Left forelimb (tissue), 1 donor: ENCODE data around the gene CAMK2B.
A peak's percentile ranks its signal among the peaks of the same experiment; 100 is the strongest.
"Not testable (repeated sequence)": the region's sequence is repeated elsewhere in the genome, so short reads cannot be mapped to it uniquely, and the experiment has no call there.

ENCODE experiments used
- DNase-seq: peaks from one replicate; pipeline ENCODE4 v3.0.0-alpha.2; 2018; ENCODE audit warnings: low spot score

The CAMK2B gene

DNA sequence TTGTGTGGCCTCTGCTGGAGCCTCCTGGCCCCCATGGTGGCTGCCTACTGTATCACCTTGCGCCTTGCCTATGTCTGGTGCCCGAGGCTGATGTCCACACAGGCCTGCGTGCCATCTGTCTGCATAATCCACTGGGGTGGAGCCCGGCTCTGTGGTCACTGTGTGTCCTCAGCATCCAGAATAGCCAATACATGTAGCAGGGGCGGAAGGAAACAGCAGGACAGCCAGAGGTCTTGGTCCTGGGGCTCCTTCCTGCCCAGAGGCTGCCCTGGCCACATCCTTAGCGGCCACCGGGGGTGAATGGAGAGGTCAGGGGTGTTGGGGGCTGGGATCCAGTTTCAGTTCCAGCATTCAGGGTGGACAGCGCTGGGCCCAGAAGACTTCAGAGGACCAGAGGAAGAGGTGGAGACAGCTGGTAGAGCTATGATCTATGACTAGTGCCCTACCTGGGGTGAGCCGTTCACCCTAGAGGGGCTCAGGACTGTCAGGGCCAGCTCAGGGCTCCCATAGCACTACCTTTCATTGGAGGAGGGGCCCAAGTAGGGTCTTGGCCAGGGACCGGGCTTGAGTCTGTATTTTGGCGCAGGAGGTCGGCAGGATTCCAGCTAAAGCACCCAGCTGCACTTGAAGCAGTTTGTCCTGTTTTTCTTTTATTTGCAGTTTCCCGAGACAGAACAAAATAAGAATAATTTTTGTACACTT lies 108.7 kb downstream of the CAMK2B start:
- no peak for DNase-seq

DNA sequence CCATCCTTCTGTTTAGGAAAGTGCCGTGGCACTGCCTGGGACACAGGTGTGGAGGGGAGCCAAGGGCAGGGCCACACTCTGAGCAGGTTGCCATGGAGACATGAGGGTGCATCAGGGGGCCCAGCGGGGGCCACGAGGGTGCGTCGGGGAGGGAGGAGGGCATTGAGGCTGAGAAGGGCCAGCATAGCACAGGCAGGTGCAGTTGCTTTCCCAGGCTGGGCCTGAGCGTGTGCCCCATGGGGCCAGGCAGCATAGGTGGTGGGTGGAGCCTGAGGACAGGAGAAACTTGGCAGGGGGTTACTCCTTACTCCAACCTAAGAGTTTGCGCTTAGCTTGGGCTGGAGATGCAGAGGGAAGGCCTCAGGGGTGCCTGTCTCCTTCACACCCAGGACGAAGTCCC lies 109.4 kb downstream of the CAMK2B start:
- DNase-seq = no peak

DNA sequence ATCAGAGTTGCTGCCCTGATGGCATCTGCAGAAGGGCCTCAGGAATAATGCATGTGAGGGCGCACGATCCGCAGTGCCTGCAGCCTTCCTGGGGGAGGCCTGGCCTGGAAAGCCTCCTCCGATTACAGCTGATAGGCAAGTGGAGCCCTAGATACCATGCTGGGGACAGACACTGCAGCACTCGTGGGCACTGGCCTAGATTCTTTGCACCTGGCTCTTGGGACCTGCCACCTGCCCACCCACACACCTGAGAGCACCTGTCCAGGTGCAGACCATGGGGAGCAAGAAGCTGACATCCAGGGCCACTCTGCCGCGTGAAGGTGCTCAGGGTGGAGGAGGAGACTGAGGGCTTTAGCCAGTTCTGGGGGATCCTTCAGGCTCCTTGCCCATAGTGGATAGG lies 109.9 kb downstream of the CAMK2B start:
- DNase-seq = no peak

DNA sequence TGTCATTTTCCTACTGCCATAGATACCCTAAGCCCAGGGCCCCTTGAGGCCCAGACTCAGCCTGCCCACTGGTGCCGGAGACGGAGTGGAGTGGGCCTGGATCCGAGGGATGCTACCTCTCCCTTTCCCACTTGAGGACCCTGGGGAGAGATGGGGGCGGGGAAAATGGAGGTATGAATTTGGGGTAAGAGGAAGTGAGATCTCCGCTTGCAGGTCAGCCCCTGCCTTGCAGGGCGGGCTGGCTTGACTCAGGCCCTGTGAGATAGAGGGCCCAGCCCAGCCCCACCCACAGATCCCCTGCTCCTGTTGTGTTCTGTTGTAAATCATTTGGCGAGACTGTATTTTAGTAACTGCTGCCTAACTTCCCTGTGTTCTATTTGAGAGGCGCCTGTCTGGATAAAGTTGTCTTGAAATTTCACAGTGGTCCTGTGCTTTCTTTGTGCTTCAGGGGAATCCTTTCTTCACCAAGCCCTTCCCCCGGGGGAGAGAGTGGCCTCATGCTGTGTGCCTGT lies 111.5 kb downstream of the CAMK2B start:
- DNase-seq = no peak

DNA sequence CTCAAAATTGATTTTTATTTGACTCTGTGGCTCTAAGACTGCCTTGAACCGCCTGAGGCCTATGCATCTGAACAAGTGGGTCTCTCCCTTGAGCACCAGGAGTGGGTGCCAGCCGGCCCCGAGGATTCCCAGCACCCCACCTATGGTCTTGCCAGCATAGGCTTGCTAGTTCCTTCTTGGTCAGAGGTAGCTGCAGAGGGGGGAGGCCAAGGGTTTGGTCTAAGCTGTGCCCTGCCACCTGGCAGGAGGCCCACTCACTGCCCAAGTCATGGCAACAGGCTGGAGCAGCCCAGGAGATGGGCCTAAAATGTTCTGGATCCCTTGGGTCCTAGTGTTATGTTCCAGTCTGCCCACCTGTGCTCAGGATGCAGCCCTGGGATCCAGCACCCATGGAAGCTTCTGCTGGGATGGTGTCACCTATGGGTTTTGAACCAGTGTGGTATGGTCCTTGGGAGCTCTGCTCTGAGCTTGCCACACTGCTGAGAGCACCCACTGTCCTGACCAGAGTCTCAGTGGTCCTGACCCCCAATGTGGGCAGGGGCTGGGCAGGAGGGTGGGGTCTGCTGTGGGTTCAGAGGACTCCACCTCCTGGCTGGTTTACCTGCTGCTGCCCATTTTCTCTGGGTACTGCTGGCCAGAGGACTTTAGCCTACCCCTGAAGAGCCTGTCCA lies 112.1 kb downstream of the CAMK2B start:
- no peak for DNase-seq

DNA sequence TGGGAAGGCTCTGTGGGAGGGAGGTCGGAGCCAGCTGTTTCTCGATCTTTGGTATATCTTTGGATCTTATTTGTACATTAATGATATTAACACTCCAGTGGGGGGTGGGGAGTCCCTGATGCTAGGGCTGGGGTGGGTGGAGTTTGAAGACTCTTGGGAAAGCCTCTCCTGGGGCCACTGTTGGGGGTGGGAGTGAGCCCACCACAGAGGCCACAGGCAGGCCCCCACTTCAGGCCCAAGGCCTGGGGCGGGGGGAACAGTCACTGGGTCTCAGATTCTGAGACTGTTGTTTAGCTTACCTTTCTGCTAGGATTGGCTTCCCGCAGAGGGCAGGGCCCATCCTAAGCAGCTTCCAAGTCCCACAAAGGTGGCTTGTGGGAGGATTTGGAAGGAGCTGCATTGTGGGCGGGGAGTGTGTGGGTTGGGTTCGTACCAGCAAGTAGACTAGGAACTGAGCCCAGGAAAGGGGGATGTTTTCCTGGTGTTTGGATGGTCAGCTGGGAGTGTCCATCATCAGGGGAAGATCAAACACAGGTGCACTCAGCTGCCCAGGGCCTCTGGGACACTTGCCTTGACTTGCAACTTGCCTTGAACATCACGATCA lies 112.7 kb downstream of the CAMK2B start:
- DNase-seq = no peak

DNA sequence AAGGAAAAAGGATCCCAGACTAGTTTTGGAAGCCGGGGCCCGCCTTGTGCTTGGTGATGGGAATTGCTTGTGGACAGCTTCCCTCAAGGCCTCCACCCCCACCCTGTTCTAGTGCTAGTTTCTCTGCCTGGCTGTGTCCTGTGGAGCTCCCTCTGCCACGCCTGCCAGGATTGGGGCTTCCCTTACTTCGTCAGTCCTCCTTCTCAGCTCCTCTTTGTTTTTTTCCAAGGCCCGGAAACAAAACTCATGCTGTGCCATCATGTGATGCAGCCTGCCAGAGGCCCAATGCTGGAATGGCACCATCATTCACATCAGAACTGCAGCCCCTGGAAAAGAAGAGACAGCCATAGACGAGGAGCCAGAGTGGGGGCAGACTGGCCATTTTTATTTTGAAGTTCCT lies 113.4 kb downstream of the CAMK2B start:
- no peak for DNase-seq

DNA sequence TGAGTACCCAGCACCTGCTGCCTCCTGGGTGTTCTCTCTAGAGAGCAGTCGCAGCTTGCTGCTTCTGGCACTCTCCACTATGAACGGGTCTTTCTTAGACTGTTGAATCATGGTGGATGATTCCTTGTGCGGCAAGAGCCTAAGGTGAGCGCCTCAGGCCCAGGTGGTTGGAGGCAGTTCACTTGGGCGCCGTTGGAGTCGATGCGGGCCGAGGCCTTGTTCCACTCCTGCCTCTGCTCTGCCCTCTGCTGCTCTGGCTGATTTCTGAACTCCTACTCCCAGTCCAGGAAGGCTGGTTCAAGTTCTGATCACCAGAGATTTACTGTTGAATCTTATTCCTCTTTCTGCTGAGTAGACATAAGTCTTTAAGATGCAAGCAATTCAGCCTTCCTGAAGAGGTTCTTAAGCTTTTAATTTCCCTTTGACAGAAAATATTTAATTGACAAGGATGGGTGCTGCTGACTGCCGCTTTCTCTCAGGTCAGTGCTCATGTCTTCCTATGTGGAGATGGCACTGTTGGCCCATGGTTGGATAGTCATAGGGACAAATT lies 114.2 kb downstream of the CAMK2B start:
- DNase-seq = no peak

DNA sequence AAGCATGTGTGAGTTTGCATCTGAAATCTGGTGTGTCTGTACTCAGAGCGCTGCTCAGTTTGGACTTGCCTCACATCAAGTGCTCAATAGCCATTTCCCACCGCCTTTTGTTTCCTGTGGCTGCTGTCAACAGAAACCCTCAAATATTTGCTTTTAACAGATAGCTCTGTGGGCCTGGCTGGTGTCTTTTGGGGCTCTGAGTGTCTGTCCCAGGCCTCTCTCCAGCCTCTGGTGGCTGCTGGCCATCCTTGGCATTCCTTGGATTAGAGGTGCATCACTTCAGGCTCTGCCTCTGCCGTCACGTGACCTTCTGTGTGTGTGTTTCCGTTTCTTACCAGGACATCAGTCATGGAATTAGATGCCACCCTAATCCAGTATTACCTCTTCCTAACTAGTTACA lies 115.3 kb downstream of the CAMK2B start:
- no peak for DNase-seq

DNA sequence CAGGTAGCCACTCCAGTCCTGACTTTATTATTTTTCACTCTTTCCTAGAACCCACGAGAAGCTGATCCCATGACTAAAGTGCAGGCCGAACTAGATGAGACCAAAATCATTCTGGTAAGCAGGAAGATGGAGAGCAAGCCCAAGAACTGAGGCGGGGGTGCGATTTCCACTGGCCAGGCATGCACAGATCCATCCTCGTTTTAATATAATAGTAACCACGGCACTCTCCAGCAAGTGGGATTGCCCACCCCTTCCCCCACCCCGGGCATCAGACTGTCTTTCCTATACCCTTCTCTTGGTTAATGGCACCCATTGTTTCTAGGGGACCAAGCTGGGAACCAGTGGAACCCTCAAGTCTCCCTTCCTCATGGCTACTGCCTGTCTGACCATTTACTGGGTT lies 117.3 kb downstream of the CAMK2B start:
- DNase-seq = no peak

DNA sequence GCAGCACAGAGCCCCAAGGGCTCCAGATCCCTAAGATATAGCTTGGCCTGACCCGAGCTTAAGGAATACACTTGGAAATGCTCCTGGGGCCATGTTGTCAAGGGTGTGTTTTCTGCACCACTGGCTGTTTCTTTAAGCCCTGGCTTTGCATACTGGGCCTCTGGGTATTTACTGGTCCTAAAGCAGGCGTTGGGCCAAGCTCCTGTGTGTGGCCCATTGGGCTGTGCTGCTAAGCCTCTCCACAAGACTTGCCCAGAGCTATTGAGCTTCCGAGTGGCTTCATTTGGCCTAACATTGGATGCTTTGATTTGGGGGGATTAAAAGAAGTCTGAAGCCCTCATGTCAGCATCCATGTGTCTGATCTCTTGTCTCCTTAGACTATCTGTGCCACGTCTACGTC lies 119.4 kb downstream of the CAMK2B start:
- DNase-seq = no peak

DNA sequence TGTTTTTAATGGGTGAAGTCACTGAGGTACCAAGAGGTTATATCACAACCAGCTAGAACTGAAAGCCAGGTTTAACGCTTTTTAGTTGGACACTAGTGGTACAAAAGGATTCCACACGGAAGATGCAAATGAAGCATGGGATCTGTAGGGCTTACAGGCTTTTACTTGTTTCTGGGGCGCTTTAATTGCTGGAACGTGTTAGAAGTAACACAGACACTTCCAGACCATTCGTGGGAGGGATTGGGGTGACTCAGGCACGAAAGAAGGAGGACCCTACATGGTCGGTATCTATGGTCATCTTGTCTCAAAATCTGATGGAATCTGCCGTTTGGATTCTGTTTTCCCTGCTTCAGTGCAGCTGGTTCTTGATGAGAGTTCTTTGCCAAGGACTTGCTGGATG lies 123.6 kb downstream of the CAMK2B start:
- no peak for DNase-seq

DNA sequence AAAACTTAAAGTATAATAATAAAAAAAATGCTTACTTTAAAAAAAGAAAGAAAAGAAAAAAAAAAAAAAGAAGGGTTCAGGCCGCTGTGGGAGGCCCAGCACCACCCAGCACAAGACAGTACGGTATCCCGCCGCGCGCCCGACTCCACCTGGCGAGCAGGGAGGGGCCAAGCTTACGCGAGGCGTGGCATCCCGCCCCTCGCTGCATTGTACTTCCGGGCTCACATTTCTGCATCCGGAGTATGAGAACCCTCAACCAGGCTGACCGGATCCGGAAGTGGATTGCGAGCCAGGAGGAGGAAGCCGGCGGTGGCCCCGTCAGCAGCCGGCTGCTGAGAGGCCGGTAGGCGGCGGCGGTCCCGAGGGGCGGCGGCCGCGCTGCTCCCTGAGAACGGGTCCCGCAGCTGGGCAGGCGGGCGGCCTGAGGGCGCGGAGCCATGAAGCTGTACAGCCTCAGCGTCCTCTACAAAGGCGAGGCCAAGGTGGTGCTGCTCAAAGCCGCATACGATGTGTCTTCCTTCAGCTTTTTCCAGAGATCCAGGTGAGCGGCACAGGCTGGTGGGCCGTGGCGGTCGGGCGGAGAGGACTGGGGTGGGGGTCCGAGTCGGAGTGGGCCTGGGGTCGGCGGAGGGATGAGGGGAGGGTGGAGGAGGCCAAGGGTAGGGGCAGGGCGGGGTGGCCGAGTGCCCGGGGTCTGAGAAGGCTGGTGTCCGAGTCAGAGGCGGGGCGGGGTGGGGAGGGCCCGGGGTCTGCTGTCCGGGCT lies 124.5 kb downstream of the CAMK2B start, which contains the start of gene YKT6:
YKT6 (plus strand) TSS at position 280 of the 763 bp plus-strand sequence; CDS start at position 438, 158 bp downstream.
- DNase-seq = peak; percentile 92

DNA sequence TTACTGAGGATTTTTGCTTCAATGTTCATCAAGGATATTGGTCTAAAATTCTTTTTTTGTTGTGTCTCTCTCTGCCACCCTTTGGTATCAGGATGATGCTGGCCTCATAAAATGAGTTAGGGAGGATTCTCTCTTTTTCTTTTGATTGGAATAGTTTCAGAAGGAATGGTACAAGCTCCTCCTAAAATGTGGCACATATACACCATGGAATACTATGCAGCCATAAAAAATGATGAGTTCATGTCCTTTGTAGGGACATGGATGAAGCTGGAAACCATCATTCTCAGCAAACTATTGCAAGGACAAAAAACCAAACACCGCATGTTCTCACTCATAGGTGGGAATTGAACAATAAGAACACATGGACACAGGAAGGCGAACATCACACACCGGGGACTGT lies 125.2 kb downstream of the CAMK2B start:
- not testable (repeated sequence) for DNase-seq

DNA sequence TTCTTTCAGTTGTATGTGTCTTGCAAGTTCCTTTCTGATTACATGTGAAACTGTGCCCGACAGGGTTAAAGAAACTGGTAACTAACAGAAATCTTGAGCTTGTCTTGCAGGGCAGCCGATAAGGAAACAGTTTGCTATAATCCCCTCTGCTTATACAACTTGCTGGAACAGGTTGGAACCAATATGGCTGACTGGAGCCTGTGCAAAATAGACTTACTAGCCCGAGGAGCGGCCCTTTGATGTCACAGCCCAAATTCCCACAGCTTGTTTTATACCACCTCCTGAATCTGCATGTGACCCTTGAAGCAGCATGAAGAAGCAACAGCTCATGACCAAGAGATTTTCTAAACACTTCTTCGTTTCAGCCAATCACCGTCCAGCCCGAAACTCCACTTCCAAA lies 127.9 kb downstream of the CAMK2B start:
- no peak for DNase-seq

DNA sequence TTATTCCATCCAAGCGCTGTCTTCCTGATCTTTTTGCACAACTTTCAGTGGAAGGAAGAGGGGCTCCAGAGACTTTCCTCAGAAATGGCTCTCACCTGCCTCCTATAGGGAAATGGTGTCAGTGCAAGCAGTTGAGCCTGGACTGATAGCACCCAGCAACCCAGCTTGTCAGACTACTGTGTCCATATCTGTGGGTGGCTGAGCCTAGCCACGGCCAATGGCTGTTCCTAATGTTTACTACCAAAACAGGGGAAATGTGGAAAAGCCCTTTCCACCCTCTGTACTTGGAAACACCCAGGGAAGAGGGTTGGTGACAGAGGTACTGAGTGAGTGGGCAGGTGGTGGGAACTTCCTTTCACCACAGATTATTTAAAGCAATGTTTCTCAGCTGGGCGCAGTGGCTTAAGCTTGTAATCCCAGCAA lies 128.9 kb downstream of the CAMK2B start:
- no peak for DNase-seq

DNA sequence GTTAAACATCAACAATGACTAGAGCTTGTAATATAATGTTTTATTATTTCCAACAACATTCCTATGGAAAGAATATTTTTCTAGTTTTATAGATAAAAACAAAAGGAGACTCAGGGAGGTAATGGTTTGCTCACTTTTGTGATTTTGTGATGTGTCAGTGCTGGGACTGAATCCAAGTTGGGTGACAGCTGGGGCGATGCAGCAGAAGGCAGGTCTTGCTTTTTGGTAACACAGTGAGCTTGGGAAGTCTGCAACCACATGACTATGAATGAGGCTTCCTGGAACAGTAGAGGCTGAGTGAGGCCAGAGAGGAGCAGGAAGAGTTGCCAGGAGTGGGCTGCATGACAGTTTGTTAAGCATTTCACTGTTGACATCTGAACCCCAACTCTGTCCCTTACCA lies 129.5 kb downstream of the CAMK2B start:
- DNase-seq = peak; percentile 23

DNA sequence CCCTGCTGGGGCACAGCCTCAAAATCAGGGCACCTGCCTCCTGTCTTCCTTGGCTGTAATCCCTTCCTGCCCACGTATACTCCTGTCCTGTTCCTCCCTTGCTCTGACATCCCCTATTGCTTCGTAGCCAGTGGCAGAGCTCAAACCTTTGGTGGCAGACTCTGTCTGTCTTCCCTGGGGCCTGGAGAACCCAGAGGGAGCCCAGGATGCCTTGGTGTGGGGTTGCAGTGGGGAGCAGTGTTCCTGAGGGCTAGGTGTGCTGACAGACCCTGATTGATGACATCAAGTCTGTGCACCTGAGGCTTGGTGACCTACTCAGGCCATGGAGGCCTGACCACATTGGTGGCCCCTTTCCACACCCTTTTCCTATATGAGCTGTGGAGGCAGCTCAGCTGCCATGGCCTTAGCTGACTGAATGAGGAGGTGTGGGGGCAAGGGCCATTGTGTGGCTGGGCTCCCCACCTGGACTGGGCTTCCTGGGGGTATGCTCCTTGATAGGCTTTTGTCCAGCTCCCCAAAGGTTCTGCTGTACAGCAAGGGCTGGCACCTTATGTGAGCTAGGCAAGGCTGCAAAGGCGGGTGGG lies 130.7 kb downstream of the CAMK2B start:
- peak; percentile 36 for DNase-seq

DNA sequence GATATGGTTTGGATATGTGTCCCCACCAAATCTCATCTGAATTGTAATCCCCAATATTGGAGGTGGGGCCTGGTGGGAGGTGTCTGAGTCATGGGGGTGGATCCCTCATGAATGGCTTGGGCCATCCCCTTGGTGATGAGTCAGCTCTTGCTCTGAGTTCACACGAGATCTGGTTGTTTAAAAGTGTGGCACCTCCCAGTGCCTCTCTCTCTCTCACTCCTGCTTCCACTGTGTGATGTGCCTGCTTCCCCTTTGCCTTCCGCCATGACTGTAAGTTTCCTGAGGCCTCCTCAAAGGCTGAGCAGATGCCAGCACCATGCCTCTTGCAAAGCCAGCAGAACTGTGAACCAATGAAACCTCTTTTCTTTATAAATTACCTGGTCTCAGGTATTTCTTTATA lies 131.3 kb downstream of the CAMK2B start:
- DNase-seq = peak; percentile 36

DNA sequence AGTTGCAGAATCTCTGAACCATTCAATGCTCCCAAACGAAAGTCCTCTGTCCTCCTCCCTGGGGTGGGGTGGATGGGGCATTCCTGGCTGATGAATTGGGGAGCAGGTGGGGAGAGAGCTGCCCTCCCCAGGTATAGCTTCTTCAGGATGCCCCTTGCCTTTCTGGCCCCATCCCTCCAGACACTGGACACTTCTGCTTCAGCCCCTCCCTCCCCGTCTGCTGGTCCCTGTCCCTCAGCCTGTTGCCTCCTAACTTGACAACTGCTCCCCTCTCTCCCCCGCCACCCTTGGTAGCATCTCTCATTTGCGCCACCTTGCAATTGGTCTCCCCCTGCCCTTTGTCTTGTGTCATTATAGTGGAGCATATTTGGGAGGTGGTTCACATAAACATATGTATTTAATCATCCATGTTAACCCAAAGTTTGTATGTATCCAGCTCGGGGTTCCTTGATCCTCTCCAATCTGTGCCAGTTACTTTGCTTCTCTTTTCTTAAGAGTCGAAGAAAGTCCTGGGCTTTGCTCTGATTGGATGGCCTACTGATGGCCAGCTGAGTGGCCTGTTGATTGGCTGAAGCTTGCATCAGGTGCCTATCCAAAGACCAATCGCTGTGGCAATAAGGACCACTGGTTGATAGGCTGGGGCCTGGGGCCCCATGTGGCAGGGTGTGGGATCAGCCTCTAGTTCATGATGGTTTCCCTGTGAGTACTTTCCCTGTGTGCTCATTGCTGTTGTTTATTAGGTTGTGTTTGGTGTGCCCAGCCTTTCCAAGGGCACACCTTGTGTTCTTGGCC lies 132.2 kb downstream of the CAMK2B start:
- no peak for DNase-seq

DNA sequence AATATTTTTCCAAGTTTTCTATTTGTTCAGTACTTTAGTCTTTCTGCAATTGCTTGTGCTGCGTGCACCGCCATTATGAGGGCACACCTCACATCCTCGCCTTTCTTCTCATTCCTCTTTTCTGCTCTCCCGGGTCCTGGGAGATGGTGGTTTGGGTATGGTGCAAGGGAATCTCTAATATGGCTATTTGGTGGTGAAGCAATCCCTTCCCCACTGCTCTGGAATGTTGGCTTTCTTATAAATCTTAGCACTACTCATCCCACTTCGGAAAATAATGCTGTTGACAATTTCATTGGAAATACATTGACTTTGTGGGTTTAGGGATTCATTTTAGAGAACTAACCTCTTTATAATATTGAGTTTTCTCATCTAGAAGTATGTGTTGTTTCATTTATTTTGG lies 134.2 kb downstream of the CAMK2B start:
- no peak for DNase-seq
